Measurements from ENCODE around the gene THEMIS. TPM values are rescaled to one million over a fixed set of nuclear protein-coding genes. Genes with fewer than 3 reads are reported as not detected.

Gene THEMIS
- total and polyA plus RNA-seq, 2 experiments from 2014 or later = not detected

- TF ChIP-seq, protein P1, sequence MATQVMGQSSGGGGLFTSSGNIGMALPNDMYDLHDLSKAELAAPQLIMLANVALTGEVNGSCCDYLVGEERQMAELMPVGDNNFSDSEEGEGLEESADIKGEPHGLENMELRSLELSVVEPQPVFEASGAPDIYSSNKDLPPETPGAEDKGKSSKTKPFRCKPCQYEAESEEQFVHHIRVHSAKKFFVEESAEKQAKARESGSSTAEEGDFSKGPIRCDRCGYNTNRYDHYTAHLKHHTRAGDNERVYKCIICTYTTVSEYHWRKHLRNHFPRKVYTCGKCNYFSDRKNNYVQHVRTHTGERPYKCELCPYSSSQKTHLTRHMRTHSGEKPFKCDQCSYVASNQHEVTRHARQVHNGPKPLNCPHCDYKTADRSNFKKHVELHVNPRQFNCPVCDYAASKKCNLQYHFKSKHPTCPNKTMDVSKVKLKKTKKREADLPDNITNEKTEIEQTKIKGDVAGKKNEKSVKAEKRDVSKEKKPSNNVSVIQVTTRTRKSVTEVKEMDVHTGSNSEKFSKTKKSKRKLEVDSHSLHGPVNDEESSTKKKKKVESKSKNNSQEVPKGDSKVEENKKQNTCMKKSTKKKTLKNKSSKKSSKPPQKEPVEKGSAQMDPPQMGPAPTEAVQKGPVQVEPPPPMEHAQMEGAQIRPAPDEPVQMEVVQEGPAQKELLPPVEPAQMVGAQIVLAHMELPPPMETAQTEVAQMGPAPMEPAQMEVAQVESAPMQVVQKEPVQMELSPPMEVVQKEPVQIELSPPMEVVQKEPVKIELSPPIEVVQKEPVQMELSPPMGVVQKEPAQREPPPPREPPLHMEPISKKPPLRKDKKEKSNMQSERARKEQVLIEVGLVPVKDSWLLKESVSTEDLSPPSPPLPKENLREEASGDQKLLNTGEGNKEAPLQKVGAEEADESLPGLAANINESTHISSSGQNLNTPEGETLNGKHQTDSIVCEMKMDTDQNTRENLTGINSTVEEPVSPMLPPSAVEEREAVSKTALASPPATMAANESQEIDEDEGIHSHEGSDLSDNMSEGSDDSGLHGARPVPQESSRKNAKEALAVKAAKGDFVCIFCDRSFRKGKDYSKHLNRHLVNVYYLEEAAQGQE (IDR thresholded peaks at IDR 0.05; ENCODE audit: unreplicated experiment) = no peak
- TF ChIP-seq POLR2AphosphoS5 (IDR thresholded peaks at IDR 0.05; ENCODE audit: low read depth) (no peak), STAT1 (IDR thresholded peaks at IDR 0.05; ENCODE audit: unreplicated experiment) (no peak), EZH2phosphoT487 (IDR thresholded peaks at IDR 0.05; ENCODE audit: unreplicated experiment) (no peak)
Measured at GRCh38 chr6:127786109-127786508, 114.7 kb downstream of the THEMIS start (continued).

DNA sequence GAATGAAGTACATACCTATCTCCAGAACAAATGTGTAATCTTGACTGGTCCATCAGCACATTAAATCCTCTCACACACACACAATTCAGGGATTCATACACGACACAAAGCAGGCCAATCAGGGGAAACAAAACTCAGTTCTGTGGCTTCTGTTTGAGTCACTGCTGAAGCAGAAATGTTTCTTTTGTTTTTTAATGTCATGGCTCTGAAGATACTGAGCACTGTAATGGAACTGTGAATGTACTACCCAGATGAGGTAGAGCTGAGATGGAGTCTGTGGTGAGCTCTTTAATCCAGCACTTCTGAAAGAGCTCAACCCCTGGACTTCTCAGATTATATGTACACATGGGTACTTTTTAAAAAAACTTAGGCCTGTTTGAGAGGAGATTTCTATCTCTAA, 116.4 kb downstream of the THEMIS start:
- Mint-ChIP-seq H3K27ac (no peak overlapping the region), H3K4me1 (no peaks in the 10 kb centered on the region), H3K9me3 (no peaks in the 10 kb centered on the region), H3K4me3 (no peak overlapping the region), H3K36me3 (ENCODE audit: low read depth) (no peaks in the 10 kb centered on the region), H3K27me3 (ENCODE audit: insufficient read depth, low read depth, poor library complexity) (no peaks in the 10 kb centered on the region)
- H3K4me3 ChIP-seq = no peak overlapping the region
- DNase-seq (ENCODE audit: low spot score) = no peak
- H3K27me3 ChIP-seq (ENCODE audit: insufficient read depth) = no peaks in the 10 kb centered on the region
- no peaks in the 10 kb centered on the region for H3K79me2 ChIP-seq (replicated peaks; ENCODE audit: insufficient read depth)
- H3K4me2 ChIP-seq = no peak overlapping the region
- ATAC-seq = no peak
- no peaks in the 10 kb centered on the region for H3F3A ChIP-seq (replicated peaks; ENCODE audit: low read depth)
- no peak overlapping the region for H2AFZ ChIP-seq
- no peak overlapping the region for H3K27ac ChIP-seq (ENCODE audit: low read depth)
- H3K36me3 ChIP-seq (ENCODE audit: insufficient read depth) = no peaks in the 10 kb centered on the region
- 0 out of 2 replicates have a peak, but pooled peaks cover 4% of the 10 kb centered on the region for H3K9me2 ChIP-seq (ENCODE audit: insufficient read depth)
- H4K20me1 ChIP-seq (replicated peaks; ENCODE audit: insufficient read depth) = no peaks in the 10 kb centered on the region
- no peaks in the 10 kb centered on the region for H3K4me1 ChIP-seq (ENCODE audit: insufficient read depth)
- TF ChIP-seq ZNF331 (CRISPR knock-in tag; IDR thresholded peaks at IDR 0.05; ENCODE audit: low read depth) (no peak), NANOG (IDR thresholded peaks at IDR 0.05; ENCODE audit: borderline replicate concordance) (no peak), JUNB (IDR thresholded peaks at IDR 0.05; ENCODE audit: unreplicated experiment) (no peak), POLR2AphosphoS5 (IDR thresholded peaks at IDR 0.05; ENCODE audit: low read depth) (no peak), ZNF114 (CRISPR knock-in tag; IDR thresholded peaks at IDR 0.05) (no peak), CREB1 (CRISPR knock-in tag; IDR thresholded peaks at IDR 0.05; ENCODE audit: low read depth) (no peak), EZH2 (IDR thresholded peaks at IDR 0.05; ENCODE audit: low read depth, unreplicated experiment) (no peak), STAT1 (IDR thresholded peaks at IDR 0.05; ENCODE audit: unreplicated experiment) (no peak), EZH2phosphoT487 (IDR thresholded peaks at IDR 0.05; ENCODE audit: unreplicated experiment) (no peak)
- TF ChIP-seq, protein P2, sequence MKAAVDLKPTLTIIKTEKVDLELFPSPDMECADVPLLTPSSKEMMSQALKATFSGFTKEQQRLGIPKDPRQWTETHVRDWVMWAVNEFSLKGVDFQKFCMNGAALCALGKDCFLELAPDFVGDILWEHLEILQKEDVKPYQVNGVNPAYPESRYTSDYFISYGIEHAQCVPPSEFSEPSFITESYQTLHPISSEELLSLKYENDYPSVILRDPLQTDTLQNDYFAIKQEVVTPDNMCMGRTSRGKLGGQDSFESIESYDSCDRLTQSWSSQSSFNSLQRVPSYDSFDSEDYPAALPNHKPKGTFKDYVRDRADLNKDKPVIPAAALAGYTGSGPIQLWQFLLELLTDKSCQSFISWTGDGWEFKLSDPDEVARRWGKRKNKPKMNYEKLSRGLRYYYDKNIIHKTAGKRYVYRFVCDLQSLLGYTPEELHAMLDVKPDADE (IDR thresholded peaks at IDR 0.05) = no peak
- TF ChIP-seq, protein P3, sequence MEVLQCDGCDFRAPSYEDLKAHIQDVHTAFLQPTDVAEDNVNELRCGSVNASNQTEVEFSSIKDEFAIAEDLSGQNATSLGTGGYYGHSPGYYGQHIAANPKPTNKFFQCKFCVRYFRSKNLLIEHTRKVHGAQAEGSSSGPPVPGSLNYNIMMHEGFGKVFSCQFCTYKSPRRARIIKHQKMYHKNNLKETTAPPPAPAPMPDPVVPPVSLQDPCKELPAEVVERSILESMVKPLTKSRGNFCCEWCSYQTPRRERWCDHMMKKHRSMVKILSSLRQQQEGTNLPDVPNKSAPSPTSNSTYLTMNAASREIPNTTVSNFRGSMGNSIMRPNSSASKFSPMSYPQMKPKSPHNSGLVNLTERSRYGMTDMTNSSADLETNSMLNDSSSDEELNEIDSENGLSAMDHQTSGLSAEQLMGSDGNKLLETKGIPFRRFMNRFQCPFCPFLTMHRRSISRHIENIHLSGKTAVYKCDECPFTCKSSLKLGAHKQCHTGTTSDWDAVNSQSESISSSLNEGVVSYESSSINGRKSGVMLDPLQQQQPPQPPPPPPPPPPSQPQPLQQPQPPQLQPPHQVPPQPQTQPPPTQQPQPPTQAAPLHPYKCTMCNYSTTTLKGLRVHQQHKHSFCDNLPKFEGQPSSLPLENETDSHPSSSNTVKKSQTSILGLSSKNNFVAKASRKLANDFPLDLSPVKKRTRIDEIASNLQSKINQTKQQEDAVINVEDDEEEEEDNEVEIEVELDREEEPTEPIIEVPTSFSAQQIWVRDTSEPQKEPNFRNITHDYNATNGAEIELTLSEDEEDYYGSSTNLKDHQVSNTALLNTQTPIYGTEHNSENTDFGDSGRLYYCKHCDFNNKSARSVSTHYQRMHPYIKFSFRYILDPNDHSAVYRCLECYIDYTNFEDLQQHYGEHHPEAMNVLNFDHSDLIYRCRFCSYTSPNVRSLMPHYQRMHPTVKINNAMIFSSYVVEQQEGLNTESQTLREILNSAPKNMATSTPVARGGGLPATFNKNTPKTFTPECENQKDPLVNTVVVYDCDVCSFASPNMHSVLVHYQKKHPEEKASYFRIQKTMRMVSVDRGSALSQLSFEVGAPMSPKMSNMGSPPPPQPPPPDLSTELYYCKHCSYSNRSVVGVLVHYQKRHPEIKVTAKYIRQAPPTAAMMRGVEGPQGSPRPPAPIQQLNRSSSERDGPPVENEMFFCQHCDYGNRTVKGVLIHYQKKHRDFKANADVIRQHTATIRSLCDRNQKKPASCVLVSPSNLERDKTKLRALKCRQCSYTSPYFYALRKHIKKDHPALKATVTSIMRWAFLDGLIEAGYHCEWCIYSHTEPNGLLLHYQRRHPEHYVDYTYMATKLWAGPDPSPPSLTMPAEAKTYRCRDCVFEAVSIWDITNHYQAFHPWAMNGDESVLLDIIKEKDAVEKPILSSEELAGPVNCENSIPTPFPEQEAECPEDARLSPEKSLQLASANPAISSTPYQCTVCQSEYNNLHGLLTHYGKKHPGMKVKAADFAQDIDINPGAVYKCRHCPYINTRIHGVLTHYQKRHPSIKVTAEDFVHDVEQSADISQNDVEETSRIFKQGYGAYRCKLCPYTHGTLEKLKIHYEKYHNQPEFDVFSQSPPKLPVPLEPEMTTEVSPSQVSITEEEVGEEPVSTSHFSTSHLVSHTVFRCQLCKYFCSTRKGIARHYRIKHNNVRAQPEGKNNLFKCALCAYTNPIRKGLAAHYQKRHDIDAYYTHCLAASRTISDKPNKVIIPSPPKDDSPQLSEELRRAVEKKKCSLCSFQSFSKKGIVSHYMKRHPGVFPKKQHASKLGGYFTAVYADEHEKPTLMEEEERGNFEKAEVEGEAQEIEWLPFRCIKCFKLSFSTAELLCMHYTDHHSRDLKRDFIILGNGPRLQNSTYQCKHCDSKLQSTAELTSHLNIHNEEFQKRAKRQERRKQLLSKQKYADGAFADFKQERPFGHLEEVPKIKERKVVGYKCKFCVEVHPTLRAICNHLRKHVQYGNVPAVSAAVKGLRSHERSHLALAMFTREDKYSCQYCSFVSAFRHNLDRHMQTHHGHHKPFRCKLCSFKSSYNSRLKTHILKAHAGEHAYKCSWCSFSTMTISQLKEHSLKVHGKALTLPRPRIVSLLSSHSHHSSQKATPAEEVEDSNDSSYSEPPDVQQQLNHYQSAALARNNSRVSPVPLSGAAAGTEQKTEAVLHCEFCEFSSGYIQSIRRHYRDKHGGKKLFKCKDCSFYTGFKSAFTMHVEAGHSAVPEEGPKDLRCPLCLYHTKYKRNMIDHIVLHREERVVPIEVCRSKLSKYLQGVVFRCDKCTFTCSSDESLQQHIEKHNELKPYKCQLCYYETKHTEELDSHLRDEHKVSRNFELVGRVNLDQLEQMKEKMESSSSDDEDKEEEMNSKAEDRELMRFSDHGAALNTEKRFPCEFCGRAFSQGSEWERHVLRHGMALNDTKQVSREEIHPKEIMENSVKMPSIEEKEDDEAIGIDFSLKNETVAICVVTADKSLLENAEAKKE (CRISPR knock-in tag; IDR thresholded peaks at IDR 0.05) = no peak
- TF ChIP-seq, protein P4, sequence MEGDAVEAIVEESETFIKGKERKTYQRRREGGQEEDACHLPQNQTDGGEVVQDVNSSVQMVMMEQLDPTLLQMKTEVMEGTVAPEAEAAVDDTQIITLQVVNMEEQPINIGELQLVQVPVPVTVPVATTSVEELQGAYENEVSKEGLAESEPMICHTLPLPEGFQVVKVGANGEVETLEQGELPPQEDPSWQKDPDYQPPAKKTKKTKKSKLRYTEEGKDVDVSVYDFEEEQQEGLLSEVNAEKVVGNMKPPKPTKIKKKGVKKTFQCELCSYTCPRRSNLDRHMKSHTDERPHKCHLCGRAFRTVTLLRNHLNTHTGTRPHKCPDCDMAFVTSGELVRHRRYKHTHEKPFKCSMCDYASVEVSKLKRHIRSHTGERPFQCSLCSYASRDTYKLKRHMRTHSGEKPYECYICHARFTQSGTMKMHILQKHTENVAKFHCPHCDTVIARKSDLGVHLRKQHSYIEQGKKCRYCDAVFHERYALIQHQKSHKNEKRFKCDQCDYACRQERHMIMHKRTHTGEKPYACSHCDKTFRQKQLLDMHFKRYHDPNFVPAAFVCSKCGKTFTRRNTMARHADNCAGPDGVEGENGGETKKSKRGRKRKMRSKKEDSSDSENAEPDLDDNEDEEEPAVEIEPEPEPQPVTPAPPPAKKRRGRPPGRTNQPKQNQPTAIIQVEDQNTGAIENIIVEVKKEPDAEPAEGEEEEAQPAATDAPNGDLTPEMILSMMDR (conservative IDR thresholded peaks at IDR 0.05; ENCODE audit: low read depth in 2 of 2) = no peak
